Parathyroid adenoma (tissue), 2 donors: Measurements from ENCODE around the gene LTBP1.

ENCODE experiments used
- H2AFZ ChIP-seq: fragments of 300-600 bp; sonication (generic); one replicate; pipeline ENCODE4 v1.7.0; 2017; ENCODE audit warnings: antibody characterized with exemption, mild to moderate bottlenecking
- H3K27ac ChIP-seq: fragments of 300-600 bp; sonication (generic); one replicate; pipeline ENCODE4 v1.7.0; 2017
- H3K27me3 ChIP-seq: fragments of 300-600 bp; sonication (generic); one replicate; pipeline ENCODE4 v1.7.0; 2017; ENCODE audit warnings: low read length; ENCODE audit not compliant: control insufficient read depth, insufficient read depth
- H3K36me3 ChIP-seq: fragments of 300-600 bp; sonication (generic); one replicate; pipeline ENCODE4 v1.7.0; 2017; ENCODE audit warnings: low read length; ENCODE audit not compliant: control insufficient read depth, insufficient read depth
- H3K4me1 ChIP-seq: fragments of 300-600 bp; sonication (generic); one replicate; pipeline ENCODE4 v1.7.0; 2017; ENCODE audit warnings: control low read depth
- H3K4me2 ChIP-seq: fragments of 300-600 bp; sonication (generic); one replicate; pipeline ENCODE4 v1.7.0; 2017; ENCODE audit warnings: low read length
- H3K4me3 ChIP-seq: fragments of 300-600 bp; sonication (generic); one replicate; pipeline ENCODE4 v1.7.0; 2017; ENCODE audit warnings: low read depth, low read length
- H3K79me2 ChIP-seq: fragments of 300-600 bp; sonication (generic); one replicate; pipeline ENCODE4 v1.7.0; 2017; ENCODE audit warnings: control low read depth
- H3K9ac ChIP-seq: fragments of 300-600 bp; sonication (generic); one replicate; pipeline ENCODE4 v1.7.0; 2017; ENCODE audit warnings: mild to moderate bottlenecking
- H3K9me3 ChIP-seq: fragments of 300-600 bp; sonication (generic); one replicate; pipeline ENCODE4 v1.7.0; 2017; ENCODE audit warnings: low read length; ENCODE audit not compliant: control insufficient read depth
- TF ChIP-seq, protein P1 (sequence below): fragments of 300-600 bp; sonication (generic); IDR thresholded peaks from one replicate; pipeline ENCODE4 v1.7.0; 2017; ENCODE audit warnings: antibody characterized with exemption, mild to moderate bottlenecking
- donor health status: primary hyperparathyroidism.

Gene LTBP1

DNA sequence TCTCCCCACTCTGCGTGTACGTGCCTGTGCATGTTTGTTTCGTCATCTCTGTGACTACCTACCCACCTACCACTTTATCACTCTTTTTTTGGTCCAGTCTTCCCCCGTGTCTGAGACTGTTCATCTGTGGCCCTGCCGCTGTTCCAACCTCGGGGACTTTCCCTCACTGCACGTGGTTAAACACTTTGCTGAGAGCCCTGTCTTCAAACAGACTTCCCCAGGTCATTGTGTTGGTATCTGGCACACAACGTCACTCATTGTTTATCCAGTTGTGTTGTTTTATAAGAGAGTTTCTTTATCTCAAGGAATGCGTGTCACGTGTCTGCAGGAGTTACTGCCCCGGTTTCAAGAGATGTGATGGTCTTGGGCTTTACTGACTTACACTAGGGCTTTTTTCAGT, 267.7 kb downstream of the LTBP1 start:
- Histone ChIP-seq H3K9ac (no peak overlapping the region), H3K4me2 (no peak overlapping the region), H3K4me1 (no peaks in the 10 kb centered on the region), H2AFZ (no peak overlapping the region), H3K36me3 (no peaks in the 10 kb centered on the region), H3K9me3 (no peaks in the 10 kb centered on the region), H3K27ac (no peak overlapping the region), H3K79me2 (no peaks in the 10 kb centered on the region), H3K4me3 (no peak overlapping the region), H3K27me3 (no peaks in the 10 kb centered on the region)
- TF ChIP-seq, protein P1, sequence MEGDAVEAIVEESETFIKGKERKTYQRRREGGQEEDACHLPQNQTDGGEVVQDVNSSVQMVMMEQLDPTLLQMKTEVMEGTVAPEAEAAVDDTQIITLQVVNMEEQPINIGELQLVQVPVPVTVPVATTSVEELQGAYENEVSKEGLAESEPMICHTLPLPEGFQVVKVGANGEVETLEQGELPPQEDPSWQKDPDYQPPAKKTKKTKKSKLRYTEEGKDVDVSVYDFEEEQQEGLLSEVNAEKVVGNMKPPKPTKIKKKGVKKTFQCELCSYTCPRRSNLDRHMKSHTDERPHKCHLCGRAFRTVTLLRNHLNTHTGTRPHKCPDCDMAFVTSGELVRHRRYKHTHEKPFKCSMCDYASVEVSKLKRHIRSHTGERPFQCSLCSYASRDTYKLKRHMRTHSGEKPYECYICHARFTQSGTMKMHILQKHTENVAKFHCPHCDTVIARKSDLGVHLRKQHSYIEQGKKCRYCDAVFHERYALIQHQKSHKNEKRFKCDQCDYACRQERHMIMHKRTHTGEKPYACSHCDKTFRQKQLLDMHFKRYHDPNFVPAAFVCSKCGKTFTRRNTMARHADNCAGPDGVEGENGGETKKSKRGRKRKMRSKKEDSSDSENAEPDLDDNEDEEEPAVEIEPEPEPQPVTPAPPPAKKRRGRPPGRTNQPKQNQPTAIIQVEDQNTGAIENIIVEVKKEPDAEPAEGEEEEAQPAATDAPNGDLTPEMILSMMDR = no peak

DNA sequence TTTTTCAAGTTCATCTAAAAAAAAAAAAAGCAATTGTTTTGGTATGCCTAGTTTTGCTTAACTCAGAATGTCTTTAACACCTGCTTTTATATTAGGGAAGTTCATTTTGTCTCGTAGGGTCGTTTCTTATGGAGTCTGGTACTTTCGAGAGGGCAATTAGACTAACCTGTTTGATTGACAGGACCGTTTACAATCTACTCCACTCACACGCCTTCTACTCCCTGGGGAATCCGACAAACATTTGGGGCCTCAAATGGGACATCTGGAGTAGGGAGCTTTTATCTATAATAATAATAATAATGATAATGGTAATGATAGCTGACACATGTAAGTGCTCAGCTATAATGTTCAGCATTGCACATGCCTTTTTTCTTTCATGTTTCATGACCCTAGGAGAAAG, 268.1 kb downstream of the LTBP1 start:
- Histone ChIP-seq H3K27ac (no peak overlapping the region), H3K27me3 (no peaks in the 10 kb centered on the region), H3K4me1 (no peaks in the 10 kb centered on the region)

GRCh38 chr2:33215299-33215698, 268.5 kb downstream of the LTBP1 start:
- Histone ChIP-seq H3K4me3 (no peak overlapping the region), H3K27ac (no peak overlapping the region), H3K79me2 (no peaks in the 10 kb centered on the region), H3K36me3 (no peaks in the 10 kb centered on the region), H3K27me3 (no peaks in the 10 kb centered on the region), H3K9me3 (no peaks in the 10 kb centered on the region), H3K4me1 (no peaks in the 10 kb centered on the region), H3K4me2 (no peak overlapping the region), H3K9ac (no peak overlapping the region), H2AFZ (no peak overlapping the region)
- TF ChIP-seq, protein P1 = no peak

More for the DNA sequence above, 268.1 kb downstream of the LTBP1 start:
- Histone ChIP-seq H3K4me3 (no peak overlapping the region), H3K9ac (no peak overlapping the region), H3K4me2 (no peak overlapping the region), H2AFZ (no peak overlapping the region), H3K79me2 (no peaks in the 10 kb centered on the region), H3K9me3 (no peaks in the 10 kb centered on the region), H3K36me3 (no peaks in the 10 kb centered on the region)
- TF ChIP-seq, protein P1 = no peak

GRCh38 chr2:33215983-33216382, 269.2 kb downstream of the LTBP1 start:
- no peak overlapping the region for H3K9ac ChIP-seq
- TF ChIP-seq, protein P1 = no peak
- H3K79me2 ChIP-seq = no peaks in the 10 kb centered on the region
- no peak overlapping the region for H3K27ac ChIP-seq
- H3K27me3 ChIP-seq = no peaks in the 10 kb centered on the region
- no peaks in the 10 kb centered on the region for H3K4me1 ChIP-seq
- no peak overlapping the region for H2AFZ ChIP-seq
- H3K4me3 ChIP-seq = no peak overlapping the region
- H3K4me2 ChIP-seq = no peak overlapping the region
- H3K36me3 ChIP-seq = no peaks in the 10 kb centered on the region
- no peaks in the 10 kb centered on the region for H3K9me3 ChIP-seq

- Histone ChIP-seq H3K36me3 (no peaks in the 10 kb centered on the region), H3K4me1 (no peaks in the 10 kb centered on the region), H3K9ac (no peak overlapping the region), H3K79me2 (no peaks in the 10 kb centered on the region), H3K9me3 (no peaks in the 10 kb centered on the region), H3K4me3 (no peak overlapping the region), H3K27ac (no peak overlapping the region), H2AFZ (no peak overlapping the region), H3K27me3 (no peaks in the 10 kb centered on the region), H3K4me2 (no peak overlapping the region)
- TF ChIP-seq, protein P1 = no peak
These were observed 269.9 kb downstream of the LTBP1 start for GRCh38 chr2:33216508-33217182.
